Thyroid gland (tissue), 4 donors: Measurements from ENCODE around the gene IPPK. TPM values are rescaled to one million over a fixed set of nuclear protein-coding genes. Genes with fewer than 3 reads are reported as not detected.

Experiments used
- DNase-seq, 2 donors: peaks; one replicate each; pipeline ENCODE4 v3.0.0-alpha.2; 2019
- H3K27ac ChIP-seq, 3 donors: fragments of 200-600 bp; sonication (generic); 1 replicate in 2 of 3; 2 replicates in 1 of 3; pipeline ENCODE4 v1.5.1; 2016 to 2019; ENCODE audit warnings: mild to moderate bottlenecking in 1 of 3, moderate library complexity in 1 of 3
- H3K27me3 ChIP-seq: fragments of 200-600 bp; sonication (generic); one replicate; pipeline ENCODE4 v1.5.1; 2019
- H3K36me3 ChIP-seq, 2 donors: fragments of 200-600 bp; sonication (generic); one replicate each; pipeline ENCODE4 v1.5.1; 2016 to 2019
- H3K4me1 ChIP-seq, 2 donors: fragments of 200-600 bp; sonication (generic); one replicate each; pipeline ENCODE4 v1.5.1; 2017 to 2019
- H3K4me3 ChIP-seq, 3 donors: fragments of 200-600 bp; sonication (generic); replicated peaks in 1 of 3; 1 replicate in 2 of 3; 2 replicates in 1 of 3; pipeline ENCODE4 v1.5.1; 2016; ENCODE audit warnings: mild to moderate bottlenecking in 1 of 3
- H3K9me3 ChIP-seq: fragments of 200-600 bp; sonication (generic); one replicate; pipeline ENCODE4 v1.5.1; 2017
- POLR2A ChIP-seq, 2 donors: fragments of 450-650 bp; IDR thresholded peaks; one replicate each; pipeline ENCODE4 v1.6.1; 2017; ENCODE audit warnings: antibody characterized with exemption in 2 of 2, mild to moderate bottlenecking in 2 of 2, moderate library complexity in 1 of 2
- WGBS, 2 donors: methylation state at CpG; one replicate each; pipeline ENCODE4 v1.1.5; 2017; 5-methylcytosine and 5-hydroxymethylcytosine counted together
- intact Hi-C: fragments of 100-400 bp; cut with DNase I; formaldehyde crosslinking; loops from one replicate; pipeline ENCODE4 v1.15.1; 2023
- total RNA-seq, 4 donors: library from RNA; depleted of rRNA; stranded (reverse); fragments of >200 nt; gene quantifications; one replicate each; pipeline ENCODE4 v1.2.3, GENCODE V29; 2016
- TF ChIP-seq, protein P1 (sequence below), 6 experiments: fragments of 200-600 bp in 3 of 6; fragments of 450-650 bp in 3 of 6; sonication (generic) in 3 of 6; IDR thresholded peaks; one replicate each; pipeline ENCODE4 v1.5.1; 2016 to 2019; ENCODE audit warnings: antibody characterized with exemption in 6 of 6, mild to moderate bottlenecking in 2 of 6, inconsistent platforms in 1 of 6, moderate library complexity in 1 of 6

IPPK gene
- total RNA-seq, 4 donors from 2014 or later, result 6.3 to 12.2 (median 10.2) TPM

GRCh38 chr9:92686954-92687353 lies 17.0 kb upstream of the IPPK start:
- Histone ChIP-seq H3K9me3 (no peaks in the 10 kb centered on the region), H3K4me3 (no peak overlapping the region), H3K27me3 (no peaks in the 10 kb centered on the region), H3K27ac (no peak overlapping the region), H3K4me1 (no peaks in the 10 kb centered on the region), H3K36me3 (no peaks in the 10 kb centered on the region)
- 43 to 63% methylated on average over 3 of the region's 3 CpGs for WGBS, 2 donors
- DNase-seq, result no peak
- TF ChIP-seq, protein P1, sequence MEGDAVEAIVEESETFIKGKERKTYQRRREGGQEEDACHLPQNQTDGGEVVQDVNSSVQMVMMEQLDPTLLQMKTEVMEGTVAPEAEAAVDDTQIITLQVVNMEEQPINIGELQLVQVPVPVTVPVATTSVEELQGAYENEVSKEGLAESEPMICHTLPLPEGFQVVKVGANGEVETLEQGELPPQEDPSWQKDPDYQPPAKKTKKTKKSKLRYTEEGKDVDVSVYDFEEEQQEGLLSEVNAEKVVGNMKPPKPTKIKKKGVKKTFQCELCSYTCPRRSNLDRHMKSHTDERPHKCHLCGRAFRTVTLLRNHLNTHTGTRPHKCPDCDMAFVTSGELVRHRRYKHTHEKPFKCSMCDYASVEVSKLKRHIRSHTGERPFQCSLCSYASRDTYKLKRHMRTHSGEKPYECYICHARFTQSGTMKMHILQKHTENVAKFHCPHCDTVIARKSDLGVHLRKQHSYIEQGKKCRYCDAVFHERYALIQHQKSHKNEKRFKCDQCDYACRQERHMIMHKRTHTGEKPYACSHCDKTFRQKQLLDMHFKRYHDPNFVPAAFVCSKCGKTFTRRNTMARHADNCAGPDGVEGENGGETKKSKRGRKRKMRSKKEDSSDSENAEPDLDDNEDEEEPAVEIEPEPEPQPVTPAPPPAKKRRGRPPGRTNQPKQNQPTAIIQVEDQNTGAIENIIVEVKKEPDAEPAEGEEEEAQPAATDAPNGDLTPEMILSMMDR (IDR thresholded peaks at IDR 0.05), result no peak
- no peak for TF ChIP-seq POLR2A (IDR thresholded peaks at IDR 0.05)
- intact Hi-C loops, result no loop called here

- 81 to 84% methylated on average over 5 of the region's 5 CpGs for WGBS, 2 donors
- no peak for DNase-seq
- no peaks in the 10 kb centered on the region for H3K9me3 ChIP-seq
- H3K27ac ChIP-seq, result no peak overlapping the region
- no peaks in the 10 kb centered on the region for H3K27me3 ChIP-seq
- intact Hi-C loops, result no loop called here
- no peaks in the 10 kb centered on the region for H3K36me3 ChIP-seq
- H3K4me1 ChIP-seq, result no peaks in the 10 kb centered on the region
- no peak for TF ChIP-seq POLR2A (IDR thresholded peaks at IDR 0.05)
- TF ChIP-seq, protein P1 (IDR thresholded peaks at IDR 0.05), result no peak
- no peak overlapping the region for H3K4me3 ChIP-seq
Observed at GRCh38 chr9:92685022-92685421, 15.1 kb upstream of the IPPK start.

GRCh38 chr9:92682269-92682668 lies 12.3 kb upstream of the IPPK start:
- WGBS, 2 donors, result 95 to 99% methylated on average over 8 of the region's 8 CpGs
- H3K9me3 ChIP-seq, result no peaks in the 10 kb centered on the region
- DNase-seq, result no peak
- H3K36me3 ChIP-seq, result no peaks in the 10 kb centered on the region
- intact Hi-C loops, result no loop called here
- no peaks in the 10 kb centered on the region for H3K27me3 ChIP-seq
- H3K4me3 ChIP-seq, result no peak overlapping the region
- TF ChIP-seq, protein P1 (IDR thresholded peaks at IDR 0.05), result no peak
- no peak for TF ChIP-seq POLR2A (IDR thresholded peaks at IDR 0.05)
- H3K27ac ChIP-seq, result no peak overlapping the region
- H3K4me1 ChIP-seq, result no peaks in the 10 kb centered on the region

DNA sequence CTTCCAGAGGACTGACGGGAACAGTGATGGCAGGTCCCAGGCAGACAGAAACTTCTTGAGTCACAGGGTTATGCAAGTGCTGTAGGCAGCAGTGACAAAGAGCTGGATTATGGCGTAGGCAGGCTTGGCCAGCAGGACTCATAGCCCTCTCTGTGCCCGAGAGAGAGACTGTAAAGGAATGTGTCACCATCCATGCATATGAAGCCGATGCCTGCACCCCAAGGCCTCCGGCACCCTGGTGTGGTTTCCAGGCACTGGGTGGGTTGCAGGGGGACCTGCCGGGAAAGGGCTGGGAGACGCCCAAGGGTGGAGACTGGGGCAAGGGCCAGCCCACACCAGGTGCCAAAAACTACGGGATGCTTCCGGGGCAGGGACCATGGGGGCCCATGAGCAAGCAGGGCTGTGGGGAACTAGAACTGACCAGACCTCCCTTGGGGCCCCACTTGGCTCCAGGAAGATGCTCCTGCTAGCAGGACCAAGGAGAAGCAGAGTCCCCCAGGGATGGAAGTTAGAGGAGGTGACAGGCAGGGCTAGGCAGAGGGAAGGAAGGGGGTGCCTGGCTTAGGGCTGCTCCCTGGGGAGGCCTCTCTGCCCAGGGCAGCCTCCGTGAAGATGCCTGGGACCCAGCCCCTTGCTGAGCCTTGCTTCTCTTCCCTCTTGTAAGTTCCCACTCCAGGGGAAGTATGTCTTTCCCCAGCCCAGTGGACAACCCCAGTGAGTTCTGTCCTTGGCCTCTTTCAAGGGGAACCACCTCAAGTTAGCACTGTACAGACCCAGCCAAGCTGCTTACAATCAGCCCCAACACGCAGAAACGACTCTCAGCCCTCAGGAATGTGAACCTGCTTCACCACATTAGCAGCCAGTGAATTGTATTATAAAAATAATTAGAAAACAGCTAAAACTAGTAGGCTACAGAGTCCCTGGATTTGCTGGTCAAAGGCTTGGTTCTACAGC lies 10.5 kb upstream of the IPPK start:
- H3K27me3 ChIP-seq, result no peaks in the 10 kb centered on the region
- no peak overlapping the region for H3K27ac ChIP-seq
- no peak for DNase-seq
- no peak for TF ChIP-seq POLR2A (IDR thresholded peaks at IDR 0.05)
- H3K36me3 ChIP-seq, result no peaks in the 10 kb centered on the region
- H3K4me1 ChIP-seq, result no peaks in the 10 kb centered on the region
- H3K4me3 ChIP-seq, result no peak overlapping the region
- H3K9me3 ChIP-seq, result no peaks in the 10 kb centered on the region
- intact Hi-C loops, result no loop called here
- WGBS, 2 donors, result 78 to 81% methylated on average over 12 of the region's 12 CpGs

- Histone ChIP-seq H3K9me3 (no peaks in the 10 kb centered on the region), H3K4me1 (no peaks in the 10 kb centered on the region), H3K27me3 (no peaks in the 10 kb centered on the region), H3K27ac (no peak overlapping the region), H3K4me3 (no peak overlapping the region), H3K36me3 (no peaks in the 10 kb centered on the region)
- no peak for DNase-seq
- TF ChIP-seq POLR2A (IDR thresholded peaks at IDR 0.05), result no peak
- TF ChIP-seq, protein P1 (IDR thresholded peaks at IDR 0.05), result no peak
- 81% methylated on average over 13 to 14 of the region's 14 CpGs for WGBS, 2 donors
- intact Hi-C loops, result no loop called here
Observed at GRCh38 chr9:92679413-92680165, 9.7 kb upstream of the IPPK start.
